Stimulated activated CD8-positive, alpha-beta memory T cell treated with anti-CD3 and anti-CD28 coated beads, Interleukin-7, amount 100 ng/mL, for 48 hours (primary cell): Measurements from ENCODE around the gene DRICH1.
"Not testable (repeated sequence)": the region's sequence is repeated elsewhere in the genome, so short reads cannot be mapped to it uniquely, and the experiment has no call there.

Experiments
- DNase-seq, 2 donors: peaks; one replicate each; pipeline ENCODE4 v3.0.0-alpha.2; 2020; ENCODE audit warnings: low read depth in 1 of 2; ENCODE audit errors: extremely low read depth in 1 of 2

The DRICH1 gene

DNA sequence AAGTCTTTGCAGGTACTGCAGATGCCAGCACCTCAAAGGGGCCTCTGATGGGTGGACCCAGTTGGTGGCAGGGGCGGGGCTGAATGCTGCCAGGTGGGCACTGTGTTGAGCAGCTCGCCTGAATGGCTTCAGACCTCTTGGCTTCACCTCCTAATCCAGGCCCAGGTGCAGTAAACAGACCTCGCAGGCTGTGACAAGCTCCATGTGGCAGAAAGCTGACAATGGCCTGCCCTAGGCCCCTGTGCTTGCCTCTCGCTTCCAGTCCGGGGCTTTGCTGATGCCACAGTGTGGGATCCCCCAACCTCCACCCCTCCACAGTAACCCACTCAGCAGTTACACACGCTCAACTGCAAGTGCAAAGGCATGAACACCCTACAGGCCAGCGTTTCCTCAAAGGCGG, 61.4 kb downstream of the DRICH1 start:
- no peak for DNase-seq

DNA sequence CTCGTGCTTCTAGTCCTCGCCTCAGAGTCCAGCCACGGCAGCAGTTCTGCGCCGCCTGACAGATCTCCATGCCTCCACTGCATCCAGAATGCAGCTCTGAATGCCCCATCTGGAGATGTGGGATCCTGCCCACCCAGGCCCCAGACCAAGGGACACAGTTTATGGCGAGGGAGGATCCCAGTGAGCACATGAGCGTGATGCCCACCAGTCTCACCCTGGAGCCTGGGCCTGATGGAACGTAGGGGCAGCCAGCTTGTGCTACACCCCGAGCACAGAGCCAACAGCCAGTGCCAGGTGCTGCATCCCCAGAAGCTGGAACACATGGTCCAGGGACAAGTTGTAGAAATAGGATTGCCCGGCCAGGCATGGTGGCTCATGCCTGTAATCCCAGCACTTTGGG, 62.4 kb downstream of the DRICH1 start:
- DNase-seq, result no peak

DNA sequence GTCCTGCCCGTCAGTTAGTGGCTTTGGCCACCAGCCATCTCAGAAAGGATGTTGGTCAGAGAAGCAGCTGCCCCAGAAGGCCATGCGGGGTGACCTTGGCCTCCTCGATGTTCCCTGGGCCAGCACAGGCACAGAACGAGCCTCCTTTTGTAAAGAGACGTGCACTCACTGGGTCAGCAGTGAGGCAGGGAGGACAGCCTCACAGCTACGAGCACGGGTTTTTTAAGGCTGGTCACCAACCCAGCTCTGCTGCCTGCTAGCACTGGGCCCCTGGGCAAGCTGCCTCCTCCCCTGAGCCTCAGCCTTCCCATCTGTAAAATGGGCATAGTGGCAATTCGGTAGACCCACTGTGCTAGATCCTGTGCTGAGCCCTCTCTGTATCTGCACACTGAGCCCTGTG, 62.8 kb downstream of the DRICH1 start:
- DNase-seq, result no peak

DNA sequence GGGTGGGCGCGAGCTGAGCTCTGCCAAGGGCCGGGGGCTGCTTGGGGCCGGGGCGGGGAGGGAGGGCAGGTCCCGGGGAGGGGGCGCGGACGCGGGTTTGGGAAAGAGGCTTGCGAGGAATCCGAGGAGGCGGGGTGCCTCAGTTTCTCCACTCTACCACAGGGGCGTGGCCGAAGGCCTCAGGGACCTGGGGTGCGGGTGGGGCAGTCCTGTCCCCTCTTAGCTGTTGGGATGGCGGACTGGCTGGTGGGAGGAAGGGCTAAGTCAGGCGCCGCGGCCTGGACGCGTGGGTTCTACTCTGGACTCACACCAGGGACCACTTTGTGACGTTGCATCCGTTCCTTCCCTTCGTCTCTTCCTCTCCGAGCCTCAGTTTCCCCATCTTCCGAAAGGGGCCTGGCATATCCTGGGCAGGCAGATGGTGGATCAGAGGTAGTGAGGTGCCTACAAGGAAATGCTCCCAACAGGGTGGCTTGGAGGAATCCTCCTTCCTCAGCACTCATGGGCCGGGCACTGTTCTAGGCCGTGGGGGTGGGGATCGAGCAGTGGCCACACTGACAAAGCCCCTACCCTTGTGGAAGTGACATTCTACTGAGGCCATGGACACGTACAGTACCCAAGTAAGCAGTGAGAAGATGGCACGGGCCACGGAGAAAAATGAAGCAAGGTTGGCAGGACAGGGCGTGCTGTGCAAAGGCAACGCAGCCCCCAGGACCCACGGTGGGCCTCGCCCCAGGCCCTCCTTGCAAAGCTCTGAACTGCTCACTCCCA, 65.2 kb downstream of the DRICH1 start:
- no peak for DNase-seq

DNA sequence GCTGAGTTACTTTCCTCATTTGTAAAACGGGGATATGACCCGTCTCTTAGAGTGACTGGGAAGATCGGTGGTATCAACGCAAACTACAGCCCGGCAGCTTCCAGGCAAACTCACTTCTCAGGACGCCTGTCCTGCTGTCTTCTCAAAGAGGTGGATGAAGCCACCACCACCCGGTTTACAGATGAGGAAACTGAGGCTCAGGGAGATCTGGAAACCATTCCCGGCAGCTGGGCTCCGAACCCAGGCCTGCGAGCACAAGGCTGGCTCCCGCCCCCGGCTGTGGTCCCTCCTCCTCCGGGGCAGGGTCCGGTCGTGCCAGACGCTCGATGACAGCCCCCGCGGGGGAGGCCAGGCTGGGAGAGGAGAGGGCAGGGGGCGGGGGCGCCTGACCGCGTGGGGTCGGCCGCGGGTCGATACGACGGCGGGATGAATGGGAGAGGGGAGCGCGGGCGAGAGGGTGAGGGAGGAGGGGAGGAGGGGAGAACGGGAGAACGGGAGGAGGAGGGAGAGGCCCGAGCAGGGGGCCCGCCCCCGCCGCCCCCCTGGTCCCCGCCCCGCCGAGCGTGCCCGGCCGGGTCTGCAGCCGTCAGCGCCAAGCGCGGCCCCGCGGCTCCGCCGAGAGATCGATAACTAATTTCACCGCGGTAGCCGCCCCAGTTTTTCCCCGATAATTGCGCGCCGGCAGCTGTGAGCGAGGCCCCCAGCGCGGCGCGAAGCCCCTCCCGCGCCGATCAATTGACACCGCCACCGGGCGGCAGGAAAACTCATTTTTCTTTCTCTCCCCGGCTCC, 66.0 kb downstream of the DRICH1 start:
- DNase-seq, result no peak

DNA sequence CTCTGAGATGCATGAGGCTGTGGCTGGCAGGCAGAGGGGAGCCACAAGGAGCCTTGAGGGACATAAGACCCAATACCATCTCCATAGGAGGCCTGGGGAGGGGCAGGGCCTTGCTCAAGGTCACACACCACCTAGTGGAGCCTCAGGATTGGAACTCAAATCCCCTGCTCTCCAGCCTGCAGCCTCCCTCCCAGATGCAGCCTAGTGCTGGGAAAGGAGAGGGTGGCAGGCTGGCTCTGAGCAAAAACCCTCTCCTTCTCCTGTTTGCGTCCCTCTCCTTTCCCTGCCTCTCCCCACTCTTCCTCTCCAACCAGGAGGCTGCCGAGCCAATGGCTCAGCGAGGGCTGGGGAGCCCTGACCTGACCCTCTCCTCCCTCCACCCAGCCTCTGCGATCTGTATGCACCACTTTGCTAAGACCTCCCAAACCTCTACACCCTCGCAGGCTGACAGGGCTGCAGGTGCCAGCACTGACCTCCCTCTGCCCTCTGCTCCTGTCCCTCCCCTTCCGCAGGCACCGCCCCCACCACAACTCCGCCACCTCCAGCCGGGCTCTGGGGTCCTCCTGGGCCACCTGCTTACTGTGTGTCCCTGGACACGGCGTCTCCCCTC, 66.7 kb downstream of the DRICH1 start:
- DNase-seq, result no peak

DNA sequence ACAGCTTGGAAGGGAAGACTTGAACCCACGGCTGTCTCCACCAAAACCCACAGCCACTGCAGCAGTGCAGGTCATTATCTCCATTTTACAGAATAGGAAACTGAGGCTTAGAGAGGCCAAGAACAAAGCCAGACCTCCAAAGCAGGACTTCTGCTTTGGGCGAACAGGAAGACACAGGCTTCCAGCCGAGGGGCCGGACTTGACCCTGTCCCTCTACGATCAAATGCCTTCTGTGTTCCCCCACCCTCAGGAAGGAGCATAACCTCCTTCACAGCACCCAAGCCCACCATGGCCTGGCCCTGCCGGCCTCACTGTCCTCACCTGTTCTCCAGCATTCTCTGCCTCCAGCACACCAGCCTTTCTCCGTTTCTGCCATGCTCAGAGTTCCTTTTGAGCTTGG, 67.8 kb downstream of the DRICH1 start:
- DNase-seq, result no peak

DNA sequence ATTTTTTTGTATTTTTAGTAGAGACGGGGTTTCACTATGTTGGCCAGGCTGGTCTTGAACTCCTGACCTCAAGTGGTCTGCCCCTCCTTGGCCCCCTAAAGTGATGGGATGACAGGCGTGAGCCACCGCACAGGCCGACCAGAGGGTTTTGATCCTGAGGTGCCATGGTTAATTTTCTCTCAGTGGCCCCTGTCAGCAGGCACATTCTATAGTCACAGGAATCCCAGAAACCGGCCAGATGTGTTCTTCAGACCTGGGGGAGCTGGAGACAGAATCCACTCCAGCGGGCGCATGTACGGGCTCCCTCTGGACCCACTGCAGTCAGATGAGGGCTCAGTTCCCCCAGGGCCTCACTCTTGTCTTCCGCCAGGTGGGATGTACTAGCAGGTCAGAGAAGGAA, 69.0 kb downstream of the DRICH1 start:
- DNase-seq, result no peak

DNA sequence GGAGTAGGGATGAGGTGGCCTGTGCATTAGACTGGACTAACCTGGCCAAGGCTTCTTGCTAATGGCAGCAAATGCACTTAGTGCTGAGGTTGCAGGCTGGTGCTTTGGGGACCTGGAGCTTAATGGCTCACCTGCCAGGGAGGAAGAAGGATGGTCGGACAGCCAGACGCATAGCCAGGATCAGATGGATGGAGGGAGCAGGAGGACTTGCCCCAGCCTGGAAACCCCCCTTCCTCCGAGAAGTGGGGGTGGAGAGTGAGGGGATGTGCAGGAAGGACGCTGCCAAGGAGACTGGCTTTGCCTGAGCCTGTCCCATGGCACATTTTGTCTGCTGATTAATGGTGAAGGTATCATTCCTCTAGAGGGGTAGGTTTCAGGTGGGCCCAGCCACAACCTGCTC, 69.9 kb downstream of the DRICH1 start:
- DNase-seq, result no peak

DNA sequence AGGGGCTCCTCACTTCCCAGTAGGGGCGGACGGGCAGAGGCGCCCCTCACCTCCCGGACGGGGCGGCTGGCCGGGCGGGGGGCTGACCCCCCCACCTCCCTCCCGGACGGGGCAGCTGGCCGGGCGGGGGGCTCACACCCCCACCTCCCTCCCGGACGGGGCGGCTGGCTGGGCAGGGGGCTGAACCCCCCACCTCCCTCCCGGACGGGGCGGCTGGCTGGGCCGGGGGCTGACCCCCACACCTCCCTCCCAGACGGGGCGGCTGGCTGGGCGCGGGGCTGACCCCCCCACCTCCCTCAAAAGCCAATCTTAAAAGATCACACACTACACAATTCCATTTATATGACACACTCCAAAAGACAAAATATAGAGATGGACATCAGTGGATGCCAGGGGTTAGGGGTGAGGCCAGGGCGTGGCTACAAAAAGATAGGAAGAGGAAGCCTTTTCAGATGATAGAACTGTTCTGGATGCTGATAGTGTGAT, 71.1 kb downstream of the DRICH1 start:
- DNase-seq, result not testable (repeated sequence)

DNA sequence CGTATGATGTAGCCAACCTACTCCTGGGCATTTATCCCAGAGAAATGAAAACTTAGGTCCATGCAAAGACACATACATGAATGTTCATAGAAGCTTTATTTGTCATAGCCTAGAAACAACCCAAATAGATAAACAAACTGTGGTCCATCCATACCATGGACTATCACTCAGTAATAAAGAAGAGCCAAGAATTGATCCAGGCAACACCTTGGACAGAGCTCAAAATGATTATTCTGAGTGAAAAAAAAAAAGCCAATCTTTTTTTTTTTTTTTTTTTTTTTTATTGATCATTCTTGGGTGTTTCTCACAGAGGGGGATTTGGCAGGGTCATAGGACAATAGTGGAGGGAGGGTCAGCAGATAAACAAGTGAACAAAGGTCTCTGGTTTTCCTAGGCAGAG, 71.9 kb downstream of the DRICH1 start:
- DNase-seq, result not testable (repeated sequence)
